Kidney (tissue), 14 donors: ENCODE results near the gene KYNU. TPM values are rescaled to one million over a fixed set of nuclear protein-coding genes. Genes with fewer than 3 reads are reported as not detected.
A peak's percentile ranks its signal among the peaks of the same experiment; 100 is the strongest.

Experiments used
- DNase-seq, 5 donors: peaks; one replicate each; pipeline ENCODE4 v3.0.0-alpha.2; 2013 to 2020
- FAIRE-seq: peaks from 2 replicates; lab custom pipeline; 2012; peaks lifted over from hg19 to GRCh38; lab: Jason Lieb, UNC
- H3K27ac ChIP-seq, 2 donors: one replicate each; pipeline ENCODE4 v1.7.0; 2013; ENCODE audit warnings: low read depth in 2 of 2, low read length in 2 of 2, inconsistent platforms in 1 of 2
- H3K27me3 ChIP-seq: one replicate; pipeline ENCODE4 v1.7.1; 2013; ENCODE audit warnings: low read length, inconsistent platforms; ENCODE audit not compliant: control insufficient read depth, insufficient read depth
- H3K36me3 ChIP-seq, 3 donors: one replicate each; pipeline versions ENCODE4 v1.7.0 to v1.7.1; 2013; ENCODE audit warnings: low read length in 3 of 3, control low read depth in 1 of 3, inconsistent platforms in 1 of 3; ENCODE audit not compliant: insufficient read depth in 3 of 3, control insufficient read depth in 2 of 3
- H3K4me1 ChIP-seq, 3 donors: one replicate each; pipeline versions ENCODE4 v1.7.0 to v1.7.1; 2013; ENCODE audit warnings: low read length in 3 of 3, inconsistent platforms in 1 of 3, low read depth in 1 of 3; ENCODE audit not compliant: control insufficient read depth in 2 of 3, insufficient read depth in 2 of 3
- H3K4me3 ChIP-seq, 3 donors: one replicate each; pipeline versions ENCODE4 v1.7.0 to v1.8.1; 2013; ENCODE audit warnings: low read length in 3 of 3, control low read depth in 1 of 3, inconsistent platforms in 1 of 3
- H3K9ac ChIP-seq, 3 donors: one replicate each; pipeline versions ENCODE4 v1.7.0 to v1.7.1; 2013; ENCODE audit warnings: low read length in 3 of 3, control low read depth in 1 of 3, inconsistent platforms in 1 of 3
- H3K9me3 ChIP-seq, 3 donors: one replicate each; pipeline versions ENCODE4 v1.7.0 to v1.7.1; 2013; ENCODE audit warnings: low read length in 3 of 3, control low read depth in 1 of 3, inconsistent platforms in 1 of 3; ENCODE audit not compliant: control insufficient read depth in 2 of 3, insufficient read depth in 1 of 3
- intact Hi-C: fragments of 100-400 bp; cut with DNase I; formaldehyde crosslinking; loops from one replicate; pipeline ENCODE4 v1.11.1; 2022
- polyA plus RNA-seq: library from polyadenylated mRNA; stranded (reverse); fragments of 350-450 nt; fragmentation: Illumina TruSeq; extraction: RNeasy Lipid Tissue Mini Kit (QIAGEN cat#74804); gene quantifications from one replicate; pipeline ENCODE4 v1.2.3, GENCODE V29; 2014; ENCODE audit warnings: low read depth, low replicate concordance; ENCODE audit not compliant: insufficient read depth
- total RNA-seq: library from RNA; stranded (reverse); fragmentation: NEBNext Ultra II Directional; extraction: Animal tissue kit (Norgen Biotek cat#: 25700); gene quantifications from one replicate; pipeline ENCODE4 v1.2.1, GENCODE V29; 2021
- TF ChIP-seq, protein P1 (sequence below): IDR thresholded peaks from 3 replicates; pipeline ENCODE4 v1.5.1; 2012; ENCODE audit warnings: mild to moderate bottlenecking, moderate library complexity, borderline replicate concordance; ENCODE audit not compliant: insufficient read depth; ENCODE audit errors: extremely low read depth
- donor health status: control.
- donor health status: control.
- donor health status: control.
- donor health status: control.
- donor health status: control.
- donor health status: DM: yes; HTN: yes; CAD: no.
- donor health status: Normal renal cell carcinoma (clear cell type).

The KYNU gene
- total and polyA plus RNA-seq, 2 donors from 2014 or later, result 6.4 to 14.5 TPM

DNA sequence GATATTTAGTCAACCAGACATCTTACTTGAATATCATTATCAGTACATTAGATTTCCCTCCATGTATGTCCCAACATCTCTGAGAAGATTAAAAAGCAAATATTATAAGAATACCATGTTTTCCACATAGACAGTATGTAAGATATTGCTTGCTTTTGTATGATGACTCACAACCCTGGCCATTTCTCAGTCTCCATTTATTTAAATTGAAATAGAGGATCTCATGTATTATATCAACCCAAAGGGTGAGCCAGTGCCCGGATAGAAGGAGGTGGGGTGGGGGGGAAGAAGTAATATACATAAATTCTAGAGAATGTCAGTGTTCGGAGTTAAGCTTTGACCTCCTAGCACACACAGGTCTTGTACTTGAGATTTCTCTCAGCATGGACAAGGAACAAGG is 109.6 kb downstream of the KYNU start:
- TF ChIP-seq, protein P1, sequence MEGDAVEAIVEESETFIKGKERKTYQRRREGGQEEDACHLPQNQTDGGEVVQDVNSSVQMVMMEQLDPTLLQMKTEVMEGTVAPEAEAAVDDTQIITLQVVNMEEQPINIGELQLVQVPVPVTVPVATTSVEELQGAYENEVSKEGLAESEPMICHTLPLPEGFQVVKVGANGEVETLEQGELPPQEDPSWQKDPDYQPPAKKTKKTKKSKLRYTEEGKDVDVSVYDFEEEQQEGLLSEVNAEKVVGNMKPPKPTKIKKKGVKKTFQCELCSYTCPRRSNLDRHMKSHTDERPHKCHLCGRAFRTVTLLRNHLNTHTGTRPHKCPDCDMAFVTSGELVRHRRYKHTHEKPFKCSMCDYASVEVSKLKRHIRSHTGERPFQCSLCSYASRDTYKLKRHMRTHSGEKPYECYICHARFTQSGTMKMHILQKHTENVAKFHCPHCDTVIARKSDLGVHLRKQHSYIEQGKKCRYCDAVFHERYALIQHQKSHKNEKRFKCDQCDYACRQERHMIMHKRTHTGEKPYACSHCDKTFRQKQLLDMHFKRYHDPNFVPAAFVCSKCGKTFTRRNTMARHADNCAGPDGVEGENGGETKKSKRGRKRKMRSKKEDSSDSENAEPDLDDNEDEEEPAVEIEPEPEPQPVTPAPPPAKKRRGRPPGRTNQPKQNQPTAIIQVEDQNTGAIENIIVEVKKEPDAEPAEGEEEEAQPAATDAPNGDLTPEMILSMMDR, result no peak
- H3K36me3 ChIP-seq, result no peaks in the 10 kb centered on the region
- no peak overlapping the region for H3K27ac ChIP-seq
- no peak overlapping the region for H3K9ac ChIP-seq
- no peaks in the 10 kb centered on the region for H3K9me3 ChIP-seq
- H3K27me3 ChIP-seq, result no peaks in the 10 kb centered on the region
- FAIRE-seq (no peak), DNase-seq (no peak)
- intact Hi-C loops, result no loop called here
- no peak overlapping the region for H3K4me3 ChIP-seq
- H3K4me1 ChIP-seq, result peaks cover 0 to 14% (median 0%) of the 10 kb centered on the region in 3 donors

DNA sequence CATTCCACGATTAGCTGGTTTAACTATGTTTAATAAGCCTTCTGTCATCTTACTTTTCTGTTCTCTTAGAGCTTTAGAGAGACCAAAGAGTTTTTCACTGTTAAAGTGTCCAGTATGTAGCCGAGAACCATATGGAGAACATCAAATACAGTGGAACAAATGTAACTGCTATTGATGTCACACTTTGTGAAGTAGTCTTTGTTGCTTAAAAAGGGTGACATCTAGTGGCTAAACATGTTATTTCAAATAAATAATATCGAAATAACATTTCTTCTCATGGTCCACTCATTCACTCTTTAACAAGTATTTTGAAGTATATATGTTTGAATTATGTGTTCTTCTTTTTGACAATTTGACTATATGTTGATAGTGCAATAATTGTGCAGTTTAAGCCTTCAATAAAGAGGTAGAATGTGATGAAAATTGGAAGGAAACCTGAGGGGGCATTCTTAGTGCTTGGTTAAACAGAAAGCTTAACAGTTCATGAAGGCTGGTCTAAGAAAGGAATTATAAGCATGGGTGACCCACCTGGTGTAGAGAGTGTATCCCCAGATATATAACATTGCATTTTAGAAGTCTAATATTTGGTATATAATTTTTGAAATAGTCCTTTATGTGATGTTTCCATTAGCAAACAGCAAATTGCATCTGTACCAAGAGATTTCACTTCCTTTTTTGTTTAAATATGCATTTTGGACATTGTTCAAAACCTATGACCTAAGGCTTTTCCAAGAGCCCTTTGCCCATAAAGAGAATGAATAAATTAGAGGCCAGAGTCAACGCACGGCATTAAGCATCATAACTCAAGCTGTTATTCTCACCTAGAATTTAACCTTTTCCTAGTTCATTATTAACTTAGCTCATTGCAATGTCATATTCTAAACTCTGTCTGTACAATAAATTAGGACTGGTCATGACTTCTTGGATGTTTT is 112.1 kb downstream of the KYNU start:
- Histone ChIP-seq H3K9me3 (no peaks in the 10 kb centered on the region), H3K36me3 (no peaks in the 10 kb centered on the region), H3K9ac (peak overlapping the region in 1 of 3 donors; percentile 16), H3K4me1 (peaks cover 0 to 6% (median 0%) of the 10 kb centered on the region in 3 donors), H3K27me3 (no peaks in the 10 kb centered on the region), H3K4me3 (no peak overlapping the region), H3K27ac (no peak overlapping the region)
- FAIRE-seq (peak; percentile 96), DNase-seq (peak in 2 of 5 donors; percentile 78 to 89)
- TF ChIP-seq, protein P1, result peak; percentile 49
- intact Hi-C loops, result no loop called here

DNA sequence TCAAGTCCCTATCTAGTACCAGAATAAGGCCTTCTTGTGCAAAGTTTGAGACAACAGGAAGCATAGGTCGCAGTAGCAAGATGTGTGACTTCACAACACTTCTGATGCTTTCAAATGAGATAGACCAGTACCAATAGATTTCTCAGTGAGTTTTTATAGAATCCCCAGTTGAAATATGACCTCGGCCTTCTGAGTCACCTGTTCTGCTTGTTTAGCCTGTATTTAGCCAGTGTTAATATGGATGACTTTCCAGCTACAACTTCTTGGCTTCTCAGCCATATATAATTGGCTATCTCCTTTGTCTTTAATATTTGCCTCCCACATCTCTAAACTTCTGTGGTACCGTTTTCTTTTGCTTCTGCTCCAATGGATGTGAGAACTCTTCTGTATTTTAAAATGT is 113.8 kb downstream of the KYNU start:
- FAIRE-seq (no peak), DNase-seq (no peak)
- Histone ChIP-seq H3K4me3 (no peak overlapping the region), H3K9me3 (no peaks in the 10 kb centered on the region), H3K27me3 (no peaks in the 10 kb centered on the region), H3K4me1 (peaks cover 0 to 6% (median 0%) of the 10 kb centered on the region in 3 donors), H3K27ac (no peak overlapping the region), H3K9ac (no peak overlapping the region), H3K36me3 (no peaks in the 10 kb centered on the region)
- intact Hi-C loops, result no loop called here
- TF ChIP-seq, protein P1, result no peak
